Endothelial cell of umbilical vein (primary cell): ENCODE data around the gene NEIL3. TPM values are rescaled to one million over a fixed set of nuclear protein-coding genes. Genes with fewer than 3 reads are reported as not detected.

Source experiments
- BruUV-seq: library from RNA; stranded (reverse); fragments of 400-500 nt; replicated peaks from 2 replicates; lab custom pipeline; 2021; lab: Mats Ljungman, UMichigan
- CTCF ChIA-PET: fragments of 300-600, 350-600 bp; sonication (Branson Sonifier 250); formaldehyde crosslinking; loops from one replicate; lab custom pipeline; 2021; ENCODE audit warnings: antibody characterized with exemption, inconsistent platforms; lab: Charles Lee
- POLR2A ChIA-PET: fragments of 300-600, 350-600 bp; sonication (Branson Sonifier 250); formaldehyde crosslinking; loops from one replicate; lab custom pipeline; 2021; ENCODE audit warnings: antibody characterized with exemption, inconsistent platforms; lab: Charles Lee
- DNase-seq: peaks from one replicate; pipeline ENCODE4 v3.0.0-alpha.2; 2011; ENCODE audit warnings: low read depth, low spot score
- FAIRE-seq: peaks from 2 replicates; lab custom pipeline; 2011; peaks lifted over from hg19 to GRCh38; lab: Jason Lieb, UNC
- H2AFZ ChIP-seq: 2 replicates; pipeline ENCODE4 v1.6.0; 2012; ENCODE audit warnings: low read depth, low read length, control low read depth, inconsistent platforms
- H3K27ac ChIP-seq: 2 replicates; pipeline ENCODE4 v1.5.1; 2011; ENCODE audit warnings: low read depth, mild to moderate bottlenecking, control low read depth, low read length, moderate library complexity; ENCODE audit not compliant: insufficient read depth
- H3K27me3 ChIP-seq, 2 experiments: 2 replicates each; pipeline versions ENCODE4 v1.6.0 to v1.6.1; 2011; ENCODE audit warnings: low read length in 2 of 2, mixed read lengths in 1 of 2; ENCODE audit not compliant: control insufficient read depth in 2 of 2, insufficient read depth in 2 of 2
- H3K36me3 ChIP-seq, 2 experiments: 2 replicates in 1 of 2; 3 replicates in 1 of 2; pipeline ENCODE4 v1.5.1; 2011; ENCODE audit warnings: low read length in 2 of 2, mild to moderate bottlenecking in 1 of 2, moderate library complexity in 1 of 2; ENCODE audit not compliant: control insufficient read depth in 2 of 2, insufficient read depth in 2 of 2; ENCODE audit errors: extremely low read depth in 1 of 2
- H3K4me1 ChIP-seq: 3 replicates; pipeline ENCODE4 v1.5.1; 2011; ENCODE audit warnings: mild to moderate bottlenecking, low read length; ENCODE audit not compliant: control insufficient read depth, insufficient read depth; ENCODE audit errors: extremely low read depth
- H3K4me2 ChIP-seq: 2 replicates; pipeline ENCODE4 v1.6.1; 2011; ENCODE audit warnings: low read length, control low read depth, mixed read lengths; ENCODE audit not compliant: insufficient read depth
- H3K4me3 ChIP-seq, 3 experiments: fragments of 200-600 bp in 1 of 3; sonication (generic), shearing (Covaris generic) in 1 of 3; replicated peaks in 1 of 3; 2 replicates each; pipeline ENCODE4 v1.5.1; 2011 to 2016; ENCODE audit warnings: control low read depth in 3 of 3, low read length in 3 of 3, mild to moderate bottlenecking in 2 of 3, inconsistent platforms in 1 of 3, low read depth in 1 of 3, moderate library complexity in 1 of 3; ENCODE audit not compliant: insufficient read depth in 1 of 3
- H3K79me2 ChIP-seq: 2 replicates; pipeline ENCODE4 v1.6.0; 2012; ENCODE audit warnings: low read length, inconsistent platforms; ENCODE audit not compliant: control insufficient read depth, insufficient read depth
- H3K9ac ChIP-seq: replicated peaks from 2 replicates; pipeline ENCODE3; 2011; ENCODE audit warnings: low read length, control low read depth; ENCODE audit not compliant: insufficient read depth; ENCODE audit errors: extremely low read depth
- H3K9me1 ChIP-seq: replicated peaks from 3 replicates; pipeline ENCODE4 v1.6.0; 2011; ENCODE audit warnings: mild to moderate bottlenecking, low read length; ENCODE audit not compliant: control insufficient read depth, insufficient read depth; ENCODE audit errors: extremely low read depth
- H3K9me3 ChIP-seq: replicated peaks from 2 replicates; pipeline ENCODE4 v1.5.1; 2012; ENCODE audit warnings: low read length, inconsistent platforms; ENCODE audit not compliant: control insufficient read depth, insufficient read depth
- H4K20me1 ChIP-seq: replicated peaks from 2 replicates; pipeline ENCODE3; 2011; ENCODE audit warnings: mild to moderate bottlenecking, low read length; ENCODE audit not compliant: control insufficient read depth, insufficient read depth; ENCODE audit errors: extremely low read depth
- CTCF ChIP-seq, 2 donors: IDR thresholded peaks; 1 replicate in 1 of 2; 2 replicates in 1 of 2; pipeline ENCODE4 v1.5.1; 2011; ENCODE audit warnings: low read length in 2 of 2, mild to moderate bottlenecking in 2 of 2, moderate library complexity in 2 of 2, control low read depth in 1 of 2, inconsistent platforms in 1 of 2, low read depth in 1 of 2; ENCODE audit not compliant: insufficient read depth in 1 of 2; ENCODE audit errors: extremely low read depth in 1 of 2
- EZH2 ChIP-seq: IDR thresholded peaks from 2 replicates; pipeline ENCODE4 v1.6.1; 2012; ENCODE audit warnings: borderline replicate concordance, low read depth, mild to moderate bottlenecking, moderate library complexity, low read length, inconsistent platforms; ENCODE audit not compliant: severe bottlenecking
- FOS ChIP-seq: IDR thresholded peaks from 2 replicates; pipeline ENCODE4 v1.6.1; 2011; ENCODE audit warnings: mild to moderate bottlenecking, low read length, moderate library complexity, borderline replicate concordance; ENCODE audit not compliant: insufficient read depth
- GATA2 ChIP-seq: IDR thresholded peaks from 2 replicates; pipeline ENCODE4 v1.7.0; 2011; ENCODE audit warnings: low read depth, mild to moderate bottlenecking, moderate library complexity, mixed read lengths, low read length; ENCODE audit not compliant: insufficient read length, insufficient read depth
- JUN ChIP-seq: IDR thresholded peaks from 2 replicates; pipeline ENCODE4 v1.6.1; 2011; ENCODE audit warnings: borderline replicate concordance, low read depth; ENCODE audit not compliant: insufficient read length, insufficient read depth
- MAX ChIP-seq: IDR thresholded peaks from 2 replicates; pipeline ENCODE4 v1.6.1; 2011; ENCODE audit not compliant: insufficient read depth, insufficient read length
- MYC ChIP-seq: IDR thresholded peaks from one replicate; pipeline ENCODE4 v1.6.1; 2011; ENCODE audit warnings: mild to moderate bottlenecking, low read depth, low read length
- POLR2A ChIP-seq: IDR thresholded peaks from 2 replicates; pipeline ENCODE4 v1.6.1; 2012; ENCODE audit warnings: low read depth, mild to moderate bottlenecking, control low read depth, low read length
- POLR2AphosphoS5 ChIP-seq: IDR thresholded peaks from 2 replicates; pipeline ENCODE4 v1.6.1; 2012; ENCODE audit warnings: low read depth, mild to moderate bottlenecking, control low read depth, low read length, moderate library complexity; ENCODE audit not compliant: insufficient read depth
- dilution Hi-C: fragments of 300-500 bp; cut with MboI; formaldehyde crosslinking; loops from one replicate; pipeline ENCODE4 v1.15.0; 2019; ENCODE audit warnings: low sequenced_read_pairs; ENCODE audit not compliant: extremely low pct_ligation_motif_present
- intact Hi-C: fragments of 100-400 bp; cut with micrococcal nuclease; formaldehyde crosslinking; loops from one replicate; pipeline ENCODE4 v1.10.0; 2022
- polyA plus RNA-seq, 4 experiments: library from polyadenylated mRNA; depleted of rRNA in 3 of 4; stranded (reverse) in 3 of 4; unstranded in 1 of 4; fragments of >200 nt; gene quantifications; 2 replicates each; pipeline versions ENCODE4 v1.2.1 to v1.2.3, GENCODE V29; 2011 to 2012; ENCODE audit warnings: missing spikeins in 1 of 4
- total RNA-seq: library from RNA; stranded (reverse); gene quantifications from 2 replicates; pipeline ENCODE4 v1.2.3, GENCODE V29; 2021

The NEIL3 gene
- total and polyA plus RNA-seq, 2 donors (not counting 3 experiments of a cell fraction or from before 2014, with no cell fraction given) = 3.7 to 6.9 TPM

- intact Hi-C loops = no loop called here
- Histone ChIP-seq H3K9me3 (no peaks in the 10 kb centered on the region), H3K36me3 (no peaks in the 10 kb centered on the region), H3K9ac (no peak overlapping the region), H3K27ac (no peak overlapping the region), H2AFZ (no peak overlapping the region), H3K79me2 (no peaks in the 10 kb centered on the region), H3K4me3 (no peak overlapping the region), H3K4me2 (no peak overlapping the region), H4K20me1 (no peaks in the 10 kb centered on the region), H3K9me1 (no peaks in the 10 kb centered on the region), H3K27me3 (no peaks in the 10 kb centered on the region), H3K4me1 (no peaks in the 10 kb centered on the region)
- no peak for DNase-seq
- CTCF ChIA-PET = interaction anchor here (1.8 kb wide), 1 partner anchor 14 kb away, joined by 5 read pairs; no protein-coding TSS in a partner anchor
- POLR2A ChIA-PET = no interaction called here
- BruUV-seq = no TSS peak
- FAIRE-seq = no peak
- TF ChIP-seq CTCF (IDR thresholded peaks at IDR 0.05; ENCODE audit: extremely low read depth in 1 of 2, insufficient read depth in 1 of 2, low read depth in 1 of 2, low read length in 2 of 2) (no peak), FOS (no peak), POLR2A (no peak), MAX (no peak), POLR2AphosphoS5 (no peak), EZH2 (no peak), MYC (no peak), JUN (no peak), GATA2 (no peak)
- dilution Hi-C loops = loop anchor here (25.0 kb wide), 1 partner anchor 398 kb away; no protein-coding TSS in a partner anchor
Observed at GRCh38 chr4:177263818-177264217, 45.9 kb upstream of the NEIL3 start.
